ENCODE data around the gene SDF4. TPM values are rescaled to one million over a fixed set of nuclear protein-coding genes. Genes with fewer than 3 reads are reported as not detected.

SDF4 gene
- total RNA-seq, 1 experiment from 2014 or later: 254 TPM

DNA sequence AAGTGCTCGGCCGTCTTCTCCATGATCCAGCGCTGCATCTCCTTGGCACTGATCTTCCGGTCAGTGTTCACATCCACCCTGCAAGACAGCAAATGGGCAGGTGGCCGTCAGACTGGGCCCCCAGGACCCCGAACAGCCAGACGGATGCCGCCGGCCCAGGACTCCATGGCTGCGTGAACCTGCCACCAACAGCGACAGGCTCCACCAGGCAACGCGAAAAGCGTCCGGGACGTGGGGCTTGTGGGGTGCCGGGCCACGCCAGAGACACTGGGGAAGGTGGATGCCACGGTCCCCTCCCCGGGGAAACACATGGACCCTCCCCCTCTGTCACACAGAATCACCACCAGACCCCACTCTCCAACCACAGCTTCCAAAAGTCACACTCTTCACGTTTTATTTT is 7.9 kb downstream of the SDF4 start:
- Histone ChIP-seq H3K79me2 (ENCODE audit: low read length) (peaks cover 44% of the 10 kb centered on the region), H3K36me3 (ENCODE audit: low read depth, low read length) (peaks cover 52% of the 10 kb centered on the region), H3K4me3 (ENCODE audit: low read length) (no peak overlapping the region), H3F3A (ENCODE audit: low read length, unreplicated experiment) (no peaks in the 10 kb centered on the region), H3K9me2 (replicated peaks; ENCODE audit: low read length) (no peaks in the 10 kb centered on the region), H3K9ac (ENCODE audit: low read length) (no peak overlapping the region), H3K4me2 (ENCODE audit: low read length) (no peak overlapping the region), H4K20me1 (ENCODE audit: low read length) (0 out of 2 replicates have a peak, but pooled peaks cover 6% of the 10 kb centered on the region), H3K4me1 (ENCODE audit: insufficient read depth, low read length) (no peaks in the 10 kb centered on the region), H3K9me3 (ENCODE audit: low read length) (no peaks in the 10 kb centered on the region), H3K27me3 (ENCODE audit: low read length) (no peaks in the 10 kb centered on the region), H3K27ac (ENCODE audit: low read length) (no peak overlapping the region), H2AFZ (ENCODE audit: low read length) (no peak overlapping the region)
- TF ChIP-seq CTCF (conservative IDR thresholded peaks at IDR 0.05; ENCODE audit: low read depth, low read length) (no peak), EZH2phosphoT487 (IDR thresholded peaks at IDR 0.05; ENCODE audit: borderline replicate concordance, low read length) (no peak), EZH2 (IDR thresholded peaks at IDR 0.05; ENCODE audit: low read length, unreplicated experiment) (no peak)
- POLR2A ChIA-PET (ENCODE audit: unreplicated experiment): no interaction called here
- intact Hi-C loops (cut with micrococcal nuclease): no loop called here
- CTCF ChIA-PET: no interaction called here
- DNase-seq: no peak
- BruUV-seq (replicated peaks): no TSS peak
- ATAC-seq: no peak

- no peaks in the 10 kb centered on the region for H3K27me3 ChIP-seq (ENCODE audit: low read length)
- ChIA-PET CTCF (no interaction called here), POLR2A (ENCODE audit: unreplicated experiment) (no interaction called here)
- TF ChIP-seq EZH2phosphoT487 (IDR thresholded peaks at IDR 0.05; ENCODE audit: borderline replicate concordance, low read length): no peak
- no peak for TF ChIP-seq EZH2 (IDR thresholded peaks at IDR 0.05; ENCODE audit: low read length, unreplicated experiment)
- no peak for TF ChIP-seq CTCF (conservative IDR thresholded peaks at IDR 0.05; ENCODE audit: low read depth, low read length)
- no peak for DNase-seq
- H3K4me3 ChIP-seq (ENCODE audit: low read length): no peak overlapping the region
- BruUV-seq (replicated peaks): no TSS peak
- H4K20me1 ChIP-seq (ENCODE audit: low read length): 0 out of 2 replicates have a peak, but pooled peaks cover 1% of the 10 kb centered on the region
- no peaks in the 10 kb centered on the region for H3K9me2 ChIP-seq (replicated peaks; ENCODE audit: low read length)
- no peaks in the 10 kb centered on the region for H3F3A ChIP-seq (ENCODE audit: low read length, unreplicated experiment)
- no peak overlapping the region for H2AFZ ChIP-seq (ENCODE audit: low read length)
- no peak overlapping the region for H3K27ac ChIP-seq (ENCODE audit: low read length)
- peaks cover 38% of the 10 kb centered on the region for H3K79me2 ChIP-seq (ENCODE audit: low read length)
- H3K4me2 ChIP-seq (ENCODE audit: low read length): no peak overlapping the region
- no peaks in the 10 kb centered on the region for H3K9me3 ChIP-seq (ENCODE audit: low read length)
- H3K9ac ChIP-seq (ENCODE audit: low read length): no peak overlapping the region
- intact Hi-C loops (cut with micrococcal nuclease): no loop called here
- H3K4me1 ChIP-seq (ENCODE audit: insufficient read depth, low read length): no peaks in the 10 kb centered on the region
- ATAC-seq: no peak
- H3K36me3 ChIP-seq (ENCODE audit: low read depth, low read length): peaks cover 53% of the 10 kb centered on the region
These were observed 8.5 kb downstream of the SDF4 start for GRCh38 chr1:1223321-1223720.

DNA sequence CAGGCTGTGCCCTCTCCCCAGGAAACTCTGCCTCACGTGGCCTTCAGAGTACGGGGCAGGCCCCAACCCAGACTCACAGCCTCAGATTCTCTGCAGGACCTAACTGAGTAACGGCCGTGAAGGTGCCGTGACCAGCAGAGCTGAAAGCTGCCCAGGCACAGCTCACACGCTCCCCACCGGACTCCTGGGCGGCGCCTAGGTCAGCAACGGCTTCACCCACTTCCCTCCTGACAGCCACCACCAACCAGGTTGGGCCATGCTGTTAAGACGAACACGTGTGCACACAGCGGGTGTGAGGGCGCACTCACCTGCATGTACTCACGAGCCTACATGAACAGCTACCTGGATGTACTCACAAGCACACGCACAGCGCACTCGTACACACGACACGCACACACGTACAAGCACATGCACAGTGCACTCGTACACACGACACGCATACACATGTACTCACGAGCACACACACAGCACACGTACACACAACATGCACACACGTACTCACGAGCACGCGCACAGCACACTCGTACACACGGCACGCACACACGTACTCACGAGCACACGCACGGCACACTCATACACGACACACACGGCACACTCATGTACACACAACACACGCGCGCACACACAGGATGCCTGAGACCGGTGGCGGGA is 9.1 kb downstream of the SDF4 start:
- no peaks in the 10 kb centered on the region for H3F3A ChIP-seq (ENCODE audit: low read length, unreplicated experiment)
- DNase-seq: no peak
- H3K4me2 ChIP-seq (ENCODE audit: low read length): no peak overlapping the region
- H3K27ac ChIP-seq (ENCODE audit: low read length): no peak overlapping the region
- BruUV-seq (replicated peaks): TSS peak; percentile 4
- TF ChIP-seq CTCF (conservative IDR thresholded peaks at IDR 0.05; ENCODE audit: low read depth, low read length) (no peak), EZH2 (IDR thresholded peaks at IDR 0.05; ENCODE audit: low read length, unreplicated experiment) (no peak), EZH2phosphoT487 (IDR thresholded peaks at IDR 0.05; ENCODE audit: borderline replicate concordance, low read length) (no peak)
- no peak overlapping the region for H3K9ac ChIP-seq (ENCODE audit: low read length)
- H4K20me1 ChIP-seq (ENCODE audit: low read length): no peaks in the 10 kb centered on the region
- ATAC-seq: no peak
- no peaks in the 10 kb centered on the region for H3K9me3 ChIP-seq (ENCODE audit: low read length)
- H3K9me2 ChIP-seq (replicated peaks; ENCODE audit: low read length): no peaks in the 10 kb centered on the region
- no peak overlapping the region for H3K4me3 ChIP-seq (ENCODE audit: low read length)
- no peaks in the 10 kb centered on the region for H3K27me3 ChIP-seq (ENCODE audit: low read length)
- no peak overlapping the region for H2AFZ ChIP-seq (ENCODE audit: low read length)
- H3K79me2 ChIP-seq (ENCODE audit: low read length): peaks cover 32% of the 10 kb centered on the region
- no peaks in the 10 kb centered on the region for H3K4me1 ChIP-seq (ENCODE audit: insufficient read depth, low read length)
- ChIA-PET CTCF (no interaction called here), POLR2A (ENCODE audit: unreplicated experiment) (no interaction called here)
- intact Hi-C loops (cut with micrococcal nuclease): no loop called here
- H3K36me3 ChIP-seq (ENCODE audit: low read depth, low read length): peaks cover 53% of the 10 kb centered on the region

Data from PC-3 (cell line).